Measurements from ENCODE around the gene TRAP1. TPM values are rescaled to one million over a fixed set of nuclear protein-coding genes. Genes with fewer than 3 reads are reported as not detected.

Gene TRAP1
- total and polyA plus RNA-seq, 2 experiments from 2014 or later, result 143 to 228 TPM

GRCh38 chr16:3671424-3671823, 45.9 kb downstream of the TRAP1 start:
- H4K20me1 ChIP-seq (replicated peaks; ENCODE audit: insufficient read depth), result no peaks in the 10 kb centered on the region; the same call in none of the 2 replicates
- Mint-ChIP-seq H3K4me1 (no peaks in the 10 kb centered on the region), H3K27ac (no peak overlapping the region), H3K9me3 (no peaks in the 10 kb centered on the region), H3K27me3 (ENCODE audit: insufficient read depth, low read depth, poor library complexity) (peaks cover 18% of the 10 kb centered on the region), H3K4me3 (no peak overlapping the region), H3K36me3 (ENCODE audit: low read depth) (peaks cover 75% of the 10 kb centered on the region)
- DNase-seq (ENCODE audit: low spot score) (no peak), ATAC-seq (no peak; the same call in 2 of the 3 replicates)
- no peaks in the 10 kb centered on the region for H3K9me2 ChIP-seq (ENCODE audit: insufficient read depth)
- no peaks in the 10 kb centered on the region for H3K27me3 ChIP-seq (ENCODE audit: insufficient read depth)
- H3K27ac ChIP-seq (ENCODE audit: low read depth), result no peak overlapping the region
- peaks cover 3% of the 10 kb centered on the region; the same call in 1 of the 2 replicates for H3K36me3 ChIP-seq (ENCODE audit: insufficient read depth)
- no peak overlapping the region for H3K4me3 ChIP-seq
- no peak overlapping the region for H3K4me2 ChIP-seq
- no peak overlapping the region for H2AFZ ChIP-seq
- H3K4me1 ChIP-seq (ENCODE audit: insufficient read depth), result no peaks in the 10 kb centered on the region
- H3F3A ChIP-seq (replicated peaks; ENCODE audit: low read depth), result no peaks in the 10 kb centered on the region
- no peaks in the 10 kb centered on the region for H3K79me2 ChIP-seq (replicated peaks; ENCODE audit: insufficient read depth)
- TF ChIP-seq NANOG (IDR thresholded peaks at IDR 0.05; ENCODE audit: borderline replicate concordance), result no peak
- no peak for TF ChIP-seq ZNF114 (CRISPR knock-in tag; IDR thresholded peaks at IDR 0.05)
- no peak for TF ChIP-seq JUNB (IDR thresholded peaks at IDR 0.05; ENCODE audit: unreplicated experiment)
- TF ChIP-seq ETS1 (IDR thresholded peaks at IDR 0.05), result no peak
- TF ChIP-seq EZH2phosphoT487 (IDR thresholded peaks at IDR 0.05; ENCODE audit: unreplicated experiment), result no peak
- no peak for TF ChIP-seq ZNF331 (CRISPR knock-in tag; IDR thresholded peaks at IDR 0.05; ENCODE audit: low read depth)
- no peak for TF ChIP-seq CTCF (conservative IDR thresholded peaks at IDR 0.05; ENCODE audit: low read depth in 2 of 2)
- TF ChIP-seq STAT1 (IDR thresholded peaks at IDR 0.05; ENCODE audit: unreplicated experiment), result no peak
- no peak for TF ChIP-seq EZH2 (IDR thresholded peaks at IDR 0.05; ENCODE audit: low read depth, unreplicated experiment)
- no peak for TF ChIP-seq ZNF462 (CRISPR knock-in tag; IDR thresholded peaks at IDR 0.05)
- TF ChIP-seq POLR2AphosphoS5 (IDR thresholded peaks at IDR 0.05; ENCODE audit: low read depth), result no peak
- no peak for TF ChIP-seq CREB1 (CRISPR knock-in tag; IDR thresholded peaks at IDR 0.05; ENCODE audit: low read depth)
- TF ChIP-seq REST (IDR thresholded peaks at IDR 0.05; ENCODE audit: unreplicated experiment), result no peak
